GM12878 (cell line): ENCODE data around the gene ECPAS. TPM values are rescaled to one million over a fixed set of nuclear protein-coding genes. Genes with fewer than 3 reads are reported as not detected.

Experiments used
- ASH2L ChIP-seq: fragments of 300-600, 200-600 bp; sonication (generic); IDR thresholded peaks from 2 replicates; pipeline ENCODE4 v1.6.1; 2017; ENCODE audit warnings: low read depth, mild to moderate bottlenecking, borderline replicate concordance
- BCLAF1 ChIP-seq: fragments of 450-650 bp; IDR thresholded peaks from 2 replicates; pipeline ENCODE4 v1.6.1; 2017; ENCODE audit warnings: antibody characterized with exemption, mild to moderate bottlenecking, moderate library complexity
- CBX3 ChIP-seq: fragments of 200-600 bp; sonication (generic); IDR thresholded peaks from 2 replicates; pipeline ENCODE4 v1.6.1; 2016; ENCODE audit warnings: low read depth, borderline replicate concordance
- CUX1 ChIP-seq: IDR thresholded peaks from 2 replicates; pipeline ENCODE4 v1.6.1; 2012; ENCODE audit warnings: improper control_type of control experiment, low read depth, low read length; ENCODE audit not compliant: insufficient replicate concordance
- HDAC6 ChIP-seq: fragments of 200-600 bp; sonication (generic); IDR thresholded peaks from one replicate; pipeline ENCODE4 v1.8.0; 2017; ENCODE audit warnings: antibody characterized with exemption; ENCODE audit not compliant: unreplicated experiment
- NFXL1 ChIP-seq: fragments of 450-650 bp; IDR thresholded peaks from 2 replicates; pipeline ENCODE4 v1.6.1; 2017; ENCODE audit warnings: antibody characterized with exemption, mild to moderate bottlenecking, borderline replicate concordance
- NFYA ChIP-seq: IDR thresholded peaks from 2 replicates; pipeline ENCODE4 v1.6.1; 2011; ENCODE audit warnings: low read depth, mild to moderate bottlenecking, low read length, improper control_type of control experiment, borderline replicate concordance
- NKRF ChIP-seq: fragments of 450-650 bp; conservative IDR thresholded peaks from 2 replicates; pipeline ENCODE4 v1.6.1; 2017; ENCODE audit warnings: mild to moderate bottlenecking, moderate library complexity
- NR2F1 ChIP-seq: fragments of 450-650 bp; conservative IDR thresholded peaks from 2 replicates; pipeline ENCODE4 v1.6.1; 2017; ENCODE audit warnings: mild to moderate bottlenecking
- RB1 ChIP-seq: fragments of 450-650 bp; formaldehyde crosslinking; IDR thresholded peaks from 2 replicates; pipeline ENCODE4 v1.6.1; 2017; ENCODE audit warnings: mild to moderate bottlenecking, borderline replicate concordance
- RBBP5 ChIP-seq: fragments of 200-600 bp; sonication (generic); conservative IDR thresholded peaks from 2 replicates; pipeline ENCODE4 v1.6.1; 2016
- RCOR1 ChIP-seq: conservative IDR thresholded peaks from 2 replicates; pipeline ENCODE4 v1.6.1; 2012; ENCODE audit warnings: low read depth, low read length, improper control_type of control experiment
- SIX5 ChIP-seq: IDR thresholded peaks from 2 replicates; pipeline ENCODE4 v1.6.1; 2011; ENCODE audit warnings: mild to moderate bottlenecking, low read depth, low read length, moderate library complexity; ENCODE audit not compliant: severe bottlenecking
- TCF7 ChIP-seq: IDR thresholded peaks from 2 replicates; pipeline ENCODE4 v1.6.1; 2014; ENCODE audit warnings: antibody characterized with exemption, borderline replicate concordance
- ZBTB40 ChIP-seq: fragments of 450-650 bp; IDR thresholded peaks from 2 replicates; pipeline ENCODE4 v1.6.1; 2016; ENCODE audit warnings: mild to moderate bottlenecking, moderate library complexity, borderline replicate concordance
- polyA plus RNA-seq, 11 experiments: library from polyadenylated mRNA; depleted of rRNA in 4 of 11; unstranded in 6 of 11; stranded (reverse) in 5 of 11; fragments of >200 nt; fragmentation: Nextera tagmentation in 4 of 11; fragmentation: Illumina TruSeq in 1 of 11; extraction: Ambion mirVana in 4 of 11; extraction: Trizol in 1 of 11; gene quantifications; 1 replicate in 1 of 11; 2 replicates in 10 of 11; pipeline versions ENCODE4 v1.2.1 to v1.2.3, GENCODE V29; 2011 to 2016; ENCODE audit warnings: inconsistent platforms in 2 of 11, missing spikeins in 2 of 11, low read depth in 1 of 11
- total RNA-seq, 4 experiments: library from RNA; depleted of rRNA in 3 of 4; stranded (reverse); fragments of >200 nt in 3 of 4; fragmentation: Illumina TruSeq in 1 of 4; extraction: Trizol in 1 of 4; gene quantifications; 2 replicates each; pipeline versions ENCODE4 v1.2.1 to v1.2.3, GENCODE V29; 2013 to 2021

The ECPAS gene
- total and polyA plus RNA-seq, 10 of the 15 experiments (the other 5 are each of a cell fraction or from before 2014, with no cell fraction given), result 11.2 to 69.8 (median 50.1) TPM

- no peak; the same call in 1 of the 2 replicates for TF ChIP-seq ZBTB40
- no peak for TF ChIP-seq CUX1
- TF ChIP-seq SIX5, result peak; percentile 76
- TF ChIP-seq CBX3, result no peak
- no peak for TF ChIP-seq RCOR1
- no peak for TF ChIP-seq NFYA
- peak; percentile 91; the same call in 1 of the 2 replicates for TF ChIP-seq ASH2L
- TF ChIP-seq NR2F1, result peak; percentile 98
- TF ChIP-seq RB1, result peak; percentile 48; the same call in 1 of the 2 replicates
- TF ChIP-seq NFXL1, result no peak
- no peak for TF ChIP-seq HDAC6
- no peak for TF ChIP-seq TCF7
- TF ChIP-seq RBBP5, result no peak
- no peak for TF ChIP-seq BCLAF1
- peak; percentile 87 for TF ChIP-seq NKRF
These were observed 1.3 kb downstream of the ECPAS start (continued) for GRCh38 chr9:111482694-111483438.
